HG02970 (cell line): Measurements from ENCODE around the gene KCNA5.

ENCODE experiments used
- ATAC-seq: cut with Tn5 transposase; IDR thresholded peaks from one replicate; pipeline ENCODE4 v1.9.1; 2021; ENCODE audit warnings: mild to moderate bottlenecking, moderate library complexity, moderate number of reproducible peaks; ENCODE audit not compliant: unreplicated experiment, low FRiP score

The KCNA5 gene

DNA sequence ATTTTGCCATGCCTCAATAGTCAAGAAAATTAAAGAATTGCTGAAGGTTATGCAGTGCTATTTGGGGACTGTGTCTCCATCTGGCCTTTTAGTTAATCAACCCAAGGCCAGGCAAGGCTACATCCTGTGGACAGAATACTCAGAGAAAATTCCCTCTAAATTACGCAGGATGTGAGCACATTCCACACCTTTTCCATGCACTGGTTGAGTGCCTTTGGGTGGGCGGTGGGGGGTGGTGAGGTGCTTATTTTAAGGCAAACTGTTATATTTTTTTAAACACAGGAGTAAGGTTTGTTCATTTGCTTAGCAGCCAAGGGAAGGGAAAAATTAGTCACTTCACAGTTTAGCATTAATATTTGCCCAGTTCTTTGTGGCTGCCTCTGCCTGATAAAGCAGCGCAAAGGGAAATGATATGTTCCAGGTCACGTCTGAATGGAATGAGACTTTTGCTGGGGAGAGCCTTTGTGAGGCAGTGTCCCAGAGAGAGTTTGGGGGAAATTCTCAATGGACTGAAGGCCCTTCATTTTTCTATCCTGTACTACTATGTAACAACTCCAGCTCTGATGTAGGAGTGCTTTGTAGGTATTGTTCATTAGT is 17.2 kb upstream of the KCNA5 start:
- no peak for ATAC-seq

- no peak for ATAC-seq
Observed at GRCh38 chr12:5027046-5027821, 16.4 kb upstream of the KCNA5 start.

GRCh38 chr12:5030066-5030465 is 13.6 kb upstream of the KCNA5 start:
- no peak for ATAC-seq

DNA sequence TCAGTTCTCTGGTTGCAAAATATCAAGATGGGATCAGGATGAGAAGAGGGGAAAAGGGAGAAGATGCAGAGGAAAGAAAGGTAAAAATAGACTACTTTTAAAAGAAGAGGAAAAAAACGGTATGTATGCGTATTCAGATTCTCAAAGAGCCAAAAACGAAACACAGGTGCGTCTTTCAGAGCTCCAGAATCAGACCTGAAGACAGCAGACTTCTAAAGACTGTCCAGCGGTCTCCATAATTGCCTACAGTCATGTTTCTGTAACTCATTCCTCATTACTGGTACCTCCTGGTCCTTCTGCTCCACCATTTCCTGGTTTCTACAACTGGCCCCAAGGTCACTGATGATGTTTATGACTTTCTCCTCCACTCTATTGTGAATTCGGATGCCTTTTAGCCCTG is 12.4 kb upstream of the KCNA5 start:
- no peak for ATAC-seq

DNA sequence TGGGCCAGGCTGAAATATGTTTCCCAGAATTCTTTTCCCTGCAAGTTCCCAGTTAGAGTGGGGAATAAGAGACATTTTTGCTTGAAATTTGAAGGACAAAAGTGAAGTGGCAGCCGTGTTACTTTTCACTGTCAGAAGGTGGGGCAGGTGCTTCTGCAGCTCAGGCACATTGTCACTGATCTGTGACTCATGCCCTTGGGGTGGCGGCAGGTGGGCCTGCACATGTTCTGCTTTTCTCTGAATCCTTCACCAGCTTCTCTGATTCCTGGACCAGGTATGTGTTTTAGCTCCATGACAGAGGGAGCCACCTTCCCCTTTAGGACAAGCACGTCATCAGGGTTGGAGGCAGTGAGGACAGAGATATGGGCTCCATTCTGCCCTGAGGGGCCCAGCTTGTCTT is 11.7 kb upstream of the KCNA5 start:
- ATAC-seq = no peak

- no peak for ATAC-seq
Observed at GRCh38 chr12:5032821-5033220, 10.9 kb upstream of the KCNA5 start.

- ATAC-seq = no peak
Observed at GRCh38 chr12:5033883-5034282, 9.8 kb upstream of the KCNA5 start.

DNA sequence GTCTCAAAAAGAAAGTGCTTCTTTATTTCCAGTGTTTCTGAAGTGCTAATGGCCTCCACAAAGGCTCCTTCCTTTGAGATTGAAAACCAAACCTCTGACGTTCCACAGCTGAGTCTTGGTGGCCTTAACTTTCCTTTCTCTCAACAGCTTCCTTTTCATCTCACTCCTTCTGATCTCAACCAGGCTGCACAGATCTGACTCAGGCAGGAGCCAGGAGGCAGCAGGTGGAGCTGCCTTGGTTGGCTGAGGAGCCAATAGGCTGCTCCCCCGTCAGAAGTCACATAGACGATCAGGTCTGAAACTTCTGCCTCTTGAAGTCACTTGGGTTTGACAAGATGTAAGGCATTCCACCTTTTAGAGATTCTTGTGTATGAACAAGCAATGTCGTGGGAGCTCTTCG is 9.1 kb upstream of the KCNA5 start:
- ATAC-seq = no peak

- no peak for ATAC-seq
Observed at GRCh38 chr12:5035618-5036017, 8.1 kb upstream of the KCNA5 start.

DNA sequence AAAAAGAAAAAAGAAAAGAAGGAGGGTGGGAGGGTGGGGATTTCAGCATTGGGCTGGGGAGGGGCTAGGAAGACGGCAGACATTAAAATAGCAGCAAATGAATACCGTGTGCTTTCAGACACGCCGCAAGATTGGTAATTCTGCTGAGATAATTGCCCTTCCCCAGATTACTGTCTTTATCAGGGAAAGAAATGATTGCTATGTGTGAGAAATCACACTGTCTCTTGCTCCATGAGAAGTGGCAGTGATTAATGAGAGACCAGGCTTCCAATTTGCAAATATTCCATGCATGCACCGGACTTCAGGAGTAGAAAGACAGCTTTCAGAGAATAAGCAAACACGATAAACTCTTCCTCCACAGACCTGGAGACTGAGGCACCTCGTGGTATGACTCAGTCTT is 7.6 kb upstream of the KCNA5 start:
- no peak for ATAC-seq

DNA sequence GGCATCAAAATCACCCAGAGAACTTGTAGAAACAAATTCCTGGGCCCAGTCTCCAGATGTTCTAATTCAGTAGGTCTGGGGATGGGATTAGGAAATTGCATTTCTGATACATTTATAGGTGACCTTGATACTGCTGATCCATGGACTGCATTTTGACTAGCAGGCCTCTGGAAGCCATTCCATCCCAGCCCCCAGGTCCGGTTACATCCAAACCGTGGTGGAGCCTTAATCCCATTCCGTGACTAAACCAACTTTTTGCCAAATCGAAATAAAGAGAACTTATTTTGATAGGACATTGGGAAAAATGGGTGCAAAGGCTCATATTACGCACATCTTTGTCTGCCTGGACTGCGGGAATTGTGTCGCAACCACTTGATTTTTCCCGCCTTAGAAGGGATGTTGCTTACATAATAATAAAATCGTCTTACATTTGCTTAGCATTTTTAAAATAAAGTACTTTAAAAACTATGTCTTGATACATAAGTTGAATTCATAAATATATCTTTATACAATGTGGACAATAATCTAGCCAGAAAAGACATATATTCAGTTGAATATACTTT is 5.8 kb upstream of the KCNA5 start:
- ATAC-seq = no peak

DNA sequence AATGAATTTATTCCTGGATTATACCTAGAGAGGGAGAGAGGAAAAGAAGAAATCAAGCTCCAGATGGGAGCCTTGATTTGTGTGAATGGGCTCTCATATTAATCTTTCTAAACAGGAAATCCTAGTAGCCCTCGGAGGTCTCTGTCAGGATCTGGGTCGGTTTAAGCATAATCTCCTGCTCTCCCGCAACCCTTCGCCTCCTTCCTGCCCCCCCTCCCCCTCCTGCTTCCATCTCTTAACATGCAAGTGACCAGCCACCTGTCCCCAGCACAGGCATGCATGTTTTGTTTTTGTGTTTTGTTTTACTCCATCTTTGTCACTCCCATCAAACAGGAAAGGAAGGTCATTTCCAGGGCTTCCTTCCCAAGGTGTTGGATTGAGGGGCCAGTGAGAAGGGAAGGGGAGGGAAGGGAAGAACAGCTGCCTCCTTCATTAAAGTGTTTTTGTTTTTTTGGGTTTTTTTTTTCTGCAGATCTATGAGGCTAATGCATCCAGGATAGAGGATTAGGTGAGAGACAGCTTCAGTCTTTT is 4.8 kb upstream of the KCNA5 start:
- no peak for ATAC-seq

DNA sequence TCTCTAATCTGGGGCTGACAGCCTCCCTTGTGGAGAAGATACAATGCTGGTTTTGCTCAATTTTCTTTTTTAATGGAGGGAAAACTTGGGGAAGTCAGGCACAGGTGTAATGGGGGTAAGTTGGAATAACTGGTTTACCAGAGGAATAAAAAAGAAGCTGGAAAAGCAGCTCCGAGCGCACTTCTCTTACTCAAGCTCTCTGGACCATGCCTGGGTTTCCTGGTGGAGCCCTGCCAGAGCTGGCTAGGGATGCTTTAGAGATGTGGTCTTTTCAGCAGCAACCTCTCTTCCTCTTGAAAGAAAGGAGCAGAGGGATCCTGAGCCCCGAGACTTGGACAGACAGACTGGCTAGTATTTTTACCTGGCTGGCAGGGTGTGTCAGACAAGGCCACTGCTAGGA is 3.9 kb upstream of the KCNA5 start:
- ATAC-seq = no peak

DNA sequence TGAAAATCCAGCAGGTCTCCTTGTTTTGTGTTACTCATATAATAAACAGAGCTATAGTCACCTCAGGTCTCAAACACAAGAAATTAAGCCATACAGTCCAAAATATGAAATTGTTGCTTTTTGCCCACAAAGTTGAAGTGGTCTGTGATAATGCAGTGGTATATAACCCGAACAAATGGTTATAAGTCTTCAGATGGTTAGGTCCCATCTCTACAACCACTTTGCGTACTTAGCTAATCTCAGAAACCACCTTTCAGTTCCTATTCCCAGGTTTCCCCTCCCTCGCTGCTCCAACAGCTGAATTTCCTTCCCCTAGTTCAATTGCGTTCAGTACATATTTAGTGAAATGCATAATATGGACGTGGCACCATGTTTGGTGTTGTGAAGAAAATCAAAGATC is 3.3 kb upstream of the KCNA5 start:
- ATAC-seq = no peak

- no peak for ATAC-seq
Observed at GRCh38 chr12:5044420-5045295, 979 bp downstream of the KCNA5 start.

DNA sequence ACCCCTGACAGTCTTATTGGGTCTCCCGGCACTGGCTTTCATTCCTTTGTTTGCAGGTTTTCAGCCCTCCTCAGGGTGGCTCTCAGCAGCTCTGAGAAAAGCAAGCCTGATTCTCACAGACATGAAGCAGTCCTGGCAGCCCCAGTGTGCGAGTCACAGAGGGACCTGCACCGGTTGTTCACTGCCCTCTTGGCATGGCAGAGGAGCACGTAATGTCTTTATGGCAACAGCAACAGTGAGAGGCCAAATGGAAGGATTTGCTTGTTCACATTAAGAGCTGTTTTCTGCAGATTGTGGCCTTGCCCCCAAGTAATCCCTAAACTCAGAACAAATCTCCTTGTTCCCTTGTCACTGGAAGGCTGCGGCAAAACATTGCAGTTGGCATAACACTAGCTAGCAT is 3.4 kb downstream of the KCNA5 start:
- no peak for ATAC-seq

GRCh38 chr12:5047729-5048128 is 4.0 kb downstream of the KCNA5 start:
- ATAC-seq = no peak

DNA sequence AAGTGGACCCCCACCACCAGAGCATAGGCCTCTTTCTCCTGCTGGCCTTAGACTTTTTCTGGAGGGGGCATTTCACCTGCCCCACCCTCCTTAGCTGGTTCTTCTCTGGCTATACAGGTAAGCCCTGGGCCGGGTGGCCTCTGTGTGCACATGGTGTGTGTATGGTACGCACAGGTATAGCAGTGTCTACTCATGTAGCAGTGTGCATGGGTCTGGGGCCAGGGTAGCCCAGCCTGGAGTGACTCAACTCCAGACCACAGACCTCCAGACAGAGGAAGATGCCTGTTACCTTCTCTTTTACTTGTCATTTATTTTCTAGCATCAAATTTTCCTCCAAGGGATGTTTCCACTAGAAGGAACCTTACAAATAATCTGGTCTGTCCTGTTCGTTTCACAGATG is 6.9 kb downstream of the KCNA5 start:
- ATAC-seq = no peak

DNA sequence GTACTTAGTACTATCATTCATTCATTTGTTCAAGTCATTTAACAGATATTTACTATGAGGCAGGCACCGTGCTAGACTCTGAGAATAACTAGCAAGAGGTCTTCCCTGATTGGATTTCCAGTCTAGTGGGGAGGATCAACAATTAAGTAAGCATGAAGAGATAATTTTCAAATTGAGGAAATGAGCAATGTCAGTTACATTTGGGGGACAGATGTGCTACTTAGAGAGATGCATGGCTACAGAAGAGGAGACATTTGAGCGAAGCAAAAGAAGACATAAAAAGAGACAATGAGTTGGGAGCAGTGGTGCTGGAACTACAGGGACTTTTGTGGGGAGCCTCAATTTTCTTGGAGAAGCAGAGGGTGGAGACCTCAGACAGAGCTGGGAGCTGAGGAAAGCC is 7.7 kb downstream of the KCNA5 start:
- ATAC-seq = no peak

DNA sequence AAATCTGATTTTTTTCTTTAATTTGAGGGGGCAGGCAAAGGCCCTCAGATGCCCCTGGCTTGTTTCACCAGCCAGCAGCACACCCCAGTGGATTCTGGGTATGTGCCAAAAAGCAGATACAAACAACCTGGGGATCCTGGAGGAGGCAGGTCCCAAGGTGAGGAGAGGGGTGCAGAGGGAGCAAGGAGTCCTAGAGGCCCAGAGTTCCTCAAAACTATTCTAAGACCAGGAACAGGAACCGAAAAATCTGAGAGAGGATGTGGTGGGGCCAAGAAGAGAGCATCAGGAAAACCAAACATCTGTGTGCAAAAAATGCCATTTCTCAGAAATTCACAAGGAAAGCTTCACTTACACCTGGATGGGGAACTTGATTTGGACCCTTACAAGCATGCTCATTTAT is 8.2 kb downstream of the KCNA5 start:
- no peak for ATAC-seq

- no peak for ATAC-seq
Observed at GRCh38 chr12:5052348-5052747, 8.7 kb downstream of the KCNA5 start.
